Measurements from ENCODE around the gene AJAP1. TPM values are rescaled to one million over a fixed set of nuclear protein-coding genes. Genes with fewer than 3 reads are reported as not detected.

AJAP1 gene
- total and polyA plus RNA-seq, 3 donors from 2014 or later = 5.0 to 5.8 (median 5.4) TPM

GRCh38 chr1:4677608-4678007, 23.2 kb downstream of the AJAP1 start:
- H3K4me1 ChIP-seq = no peaks in the 10 kb centered on the region
- intact Hi-C loops (cut with DNase I; ENCODE audit: low total_unique reads) = no loop called here
- H3K36me3 ChIP-seq (ENCODE audit: low read depth, missing control alignments) = no peaks in the 10 kb centered on the region
- DNase-seq = no peak
- H3K9me3 ChIP-seq = no peaks in the 10 kb centered on the region
- 91% methylated on average over 7 of the region's 7 CpGs for WGBS, 2 donors
- H3K4me3 ChIP-seq = no peak overlapping the region
- no peaks in the 10 kb centered on the region for H3K27me3 ChIP-seq
- TF ChIP-seq CTCF (IDR thresholded peaks at IDR 0.05) (no peak), POLR2A (IDR thresholded peaks at IDR 0.05) (no peak)
- H3K27ac ChIP-seq = no peak overlapping the region

DNA sequence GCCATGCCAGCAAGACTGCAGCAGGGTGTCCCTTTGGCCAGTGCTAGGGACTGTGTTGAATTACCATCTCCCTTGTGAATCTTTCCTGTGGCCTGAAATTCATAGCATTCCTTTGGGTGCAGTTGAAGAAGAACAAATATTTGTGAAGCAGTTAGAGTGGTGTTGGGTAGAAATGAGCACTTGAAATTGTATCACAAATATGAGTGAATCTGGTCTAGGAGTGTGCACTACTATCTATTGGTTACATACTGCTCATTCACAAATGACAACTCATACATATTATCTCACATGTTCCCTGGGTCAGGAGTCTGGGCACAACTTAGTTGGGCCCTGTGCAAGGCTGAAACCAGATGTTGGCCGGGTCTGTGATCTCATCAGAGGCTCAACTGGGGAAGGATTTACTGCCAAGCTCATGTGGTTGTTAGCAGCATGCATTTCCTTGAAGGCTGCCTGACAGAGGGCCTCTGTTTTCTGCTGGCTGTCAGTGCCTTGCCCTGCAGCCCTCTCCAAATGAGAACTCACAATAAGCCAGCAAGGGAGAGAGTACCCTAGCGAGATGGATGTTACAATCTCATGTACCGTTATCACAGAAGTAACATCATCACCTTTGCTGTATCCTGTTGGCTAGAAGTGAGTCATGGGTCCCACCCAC, 23.8 kb downstream of the AJAP1 start:
- H3K9me3 ChIP-seq = no peaks in the 10 kb centered on the region
- no peaks in the 10 kb centered on the region for H3K27me3 ChIP-seq
- H3K36me3 ChIP-seq (ENCODE audit: low read depth, missing control alignments) = no peaks in the 10 kb centered on the region
- WGBS, 2 donors = 81 to 88% methylated on average over 2 to 3 of the region's 3 CpGs
- H3K4me3 ChIP-seq = no peak overlapping the region
- intact Hi-C loops (cut with DNase I; ENCODE audit: low total_unique reads) = no loop called here
- TF ChIP-seq POLR2A (IDR thresholded peaks at IDR 0.05) (no peak), CTCF (IDR thresholded peaks at IDR 0.05) (no peak)
- no peak for DNase-seq
- H3K27ac ChIP-seq = no peak overlapping the region
- H3K4me1 ChIP-seq = no peaks in the 10 kb centered on the region

DNA sequence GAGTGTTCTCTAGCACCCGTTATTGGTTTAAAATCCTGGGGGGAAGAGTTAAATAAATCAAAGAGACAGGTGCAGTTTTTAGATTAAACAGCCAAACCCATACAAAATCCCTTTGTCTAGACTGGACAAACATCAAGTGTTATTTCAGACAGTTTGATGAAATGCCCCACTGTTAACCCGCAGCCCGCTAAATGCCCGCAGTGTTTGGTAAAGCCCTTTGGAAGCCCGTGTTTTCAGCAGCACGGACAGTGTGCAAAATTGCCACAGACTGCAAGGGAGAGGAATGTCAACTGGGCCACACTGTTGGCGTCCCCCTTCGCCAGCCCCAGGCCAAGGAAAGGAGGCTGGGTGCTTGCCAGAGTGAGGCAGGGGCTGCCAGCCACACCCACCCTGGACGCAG, 26.6 kb downstream of the AJAP1 start:
- intact Hi-C loops (cut with DNase I; ENCODE audit: low total_unique reads) = no loop called here
- Histone ChIP-seq H3K27ac (no peak overlapping the region), H3K27me3 (no peaks in the 10 kb centered on the region), H3K9me3 (no peaks in the 10 kb centered on the region), H3K4me1 (no peaks in the 10 kb centered on the region), H3K4me3 (no peak overlapping the region), H3K36me3 (ENCODE audit: low read depth, missing control alignments) (no peaks in the 10 kb centered on the region)
- TF ChIP-seq CTCF (IDR thresholded peaks at IDR 0.05) = no peak
- no peak for TF ChIP-seq POLR2A (IDR thresholded peaks at IDR 0.05)
- 85 to 89% methylated on average over 8 to 9 of the region's 9 CpGs for WGBS, 2 donors
- DNase-seq = no peak

GRCh38 chr1:4682607-4683220, 28.3 kb downstream of the AJAP1 start:
- WGBS, 2 donors = 90 to 96% methylated on average over 2 of the region's 2 CpGs

More at GRCh38 chr1:4682607-4683220, 28.3 kb downstream of the AJAP1 start:
- intact Hi-C loops (cut with DNase I; ENCODE audit: low total_unique reads) = no loop called here
- no peak for DNase-seq
- H3K9me3 ChIP-seq = no peaks in the 10 kb centered on the region
- no peaks in the 10 kb centered on the region for H3K36me3 ChIP-seq (ENCODE audit: low read depth, missing control alignments)
- H3K4me3 ChIP-seq = no peak overlapping the region
- H3K27me3 ChIP-seq = no peaks in the 10 kb centered on the region
- H3K27ac ChIP-seq = no peak overlapping the region
- no peak for TF ChIP-seq POLR2A (IDR thresholded peaks at IDR 0.05)
- TF ChIP-seq CTCF (IDR thresholded peaks at IDR 0.05) = no peak
- H3K4me1 ChIP-seq = no peaks in the 10 kb centered on the region

Data from testis (tissue), 3 donors.